Measurements from ENCODE around the gene OR2T8. TPM values are rescaled to one million over a fixed set of nuclear protein-coding genes. Genes with fewer than 3 reads are reported as not detected.

The OR2T8 gene
- total and polyA plus RNA-seq, 2 of the 4 experiments (the other 2 are of a cell fraction), result not detected

- H3K36me3 ChIP-seq (ENCODE audit: control insufficient read depth, insufficient read depth, low read length), result no peaks in the 10 kb centered on the region
- no peaks in the 10 kb centered on the region for H3K79me1 ChIP-seq (ENCODE audit: low read depth in 1 of 2, low read length in 2 of 2)
- no peak within 1 kb of the TSS for H3K27ac ChIP-seq (ENCODE audit: insufficient read depth, low read length)
- no peak within 1 kb of the TSS for H3K23ac ChIP-seq (ENCODE audit: low read depth, low read length)
- no peak within 1 kb of the TSS for H3K18ac ChIP-seq (ENCODE audit: low read depth, low read length)
- ChIA-PET CTCF (no interaction called here), POLR2A (ENCODE audit: unreplicated experiment) (no interaction called here)
- H2AK9ac ChIP-seq (replicated peaks; ENCODE audit: low read depth, low read length, poor library complexity), result no peak within 1 kb of the TSS
- H3K14ac ChIP-seq (replicated peaks; ENCODE audit: low read depth, low read length), result no peak within 1 kb of the TSS
- H2BK120ac ChIP-seq (ENCODE audit: low read depth, low read length), result no peak within 1 kb of the TSS
- no peak within 1 kb of the TSS for H2AFZ ChIP-seq (replicated peaks; ENCODE audit: low read length, poor library complexity)
- in situ Hi-C loops (cut with MboI; ENCODE audit: low sequenced_read_pairs) (no loop called here), dilution Hi-C loops (cut with HindIII; ENCODE audit: low sequenced_read_pairs, unreplicated experiment) (no loop called here), intact Hi-C loops (cut with micrococcal nuclease) (no loop called here)
- ATAC-seq (ENCODE audit: low read depth) (no peak), DNase-seq (no peak)
- H3K9me3 ChIP-seq (ENCODE audit: control insufficient read depth, insufficient read depth, low read length), result peaks cover 7% of the 10 kb centered on the region; the same call in 1 of the 2 replicates
- H3K4me2 ChIP-seq (ENCODE audit: low read depth, low read length), result no peak within 1 kb of the TSS
- H3K9ac ChIP-seq (ENCODE audit: low read depth, low read length), result no peak within 1 kb of the TSS
- no peak within 1 kb of the TSS for H2BK20ac ChIP-seq (ENCODE audit: low read depth, low read length)
- H3K4ac ChIP-seq (ENCODE audit: low read depth, low read length), result no peak within 1 kb of the TSS
- no peak within 1 kb of the TSS for H4K8ac ChIP-seq (ENCODE audit: low read depth in 2 of 2, low read length in 2 of 2)
- H3K56ac ChIP-seq (ENCODE audit: extremely low read depth, insufficient read depth, low read length), result no peak within 1 kb of the TSS
- H2BK5ac ChIP-seq (ENCODE audit: low read depth, low read length, poor library complexity, severe bottlenecking), result no peak within 1 kb of the TSS
- H4K91ac ChIP-seq (ENCODE audit: insufficient read depth, low read depth, low read length), result no peak within 1 kb of the TSS
- H3K4me1 ChIP-seq (ENCODE audit: control insufficient read depth, insufficient read depth, low read length), result no peaks in the 10 kb centered on the region
- H2BK15ac ChIP-seq (ENCODE audit: low read depth, low read length), result no peak within 1 kb of the TSS
- no peak within 1 kb of the TSS for H2AK5ac ChIP-seq (ENCODE audit: low read depth, low read length)
- no peak for TF ChIP-seq CHD1 (IDR thresholded peaks at IDR 0.05; ENCODE audit: low read depth, low read length)
- H4K20me1 ChIP-seq (ENCODE audit: insufficient read depth, low read length), result no peaks in the 10 kb centered on the region
- no peaks in the 10 kb centered on the region for H3K27me3 ChIP-seq (ENCODE audit: control insufficient read depth, insufficient read depth, low read length)
- no peak within 1 kb of the TSS for H3K4me3 ChIP-seq (ENCODE audit: insufficient read depth, low read depth, low read length)
- BruUV-seq (replicated peaks), result no TSS peak
- H3K9me1 ChIP-seq (ENCODE audit: insufficient read depth, low read length), result no peaks in the 10 kb centered on the region
- WGBS, 2 experiments (ENCODE audit: extremely low coverage in 2 of 2, insufficient read length in 1 of 2), result 62% methylated on average over 3 of the region's 9 CpGs; no CpG with 5 or more reads in 1 of the 2 experiments
- H4K5ac ChIP-seq (ENCODE audit: low read depth, low read length), result no peak within 1 kb of the TSS
Measured at GRCh38 chr1:247924868-247925267, 4.8 kb downstream of the OR2T8 start, which contains the start of gene OR2AJ1. Gene OR2AJ1 (plus strand): TSS chr1:247924889. CDS start chr1:247933769, 8,880 bp downstream.

Data from IMR-90 (cell line).